ENCODE measurements around the gene FKBP2.
A peak's percentile ranks its signal among the peaks of the same experiment; 100 is the strongest.

Gene FKBP2

GRCh38 chr11:64240435-64241240, at the start of gene FKBP2:
FKBP2 (plus strand) TSS chr11:64241095; CDS start chr11:64242388, 1,293 bp downstream.
- DNase-seq (ENCODE audit: low spot score), result peak; percentile 99

GRCh38 chr11:64192434-64192833, 48.5 kb upstream of the FKBP2 start:
- DNase-seq (ENCODE audit: low spot score), result no peak

- no peak for DNase-seq (ENCODE audit: low spot score)
Observed at GRCh38 chr11:64196626-64197025, 44.3 kb upstream of the FKBP2 start.

- DNase-seq (ENCODE audit: low spot score), result no peak
Observed at GRCh38 chr11:64198511-64198910, 42.4 kb upstream of the FKBP2 start.

GRCh38 chr11:64201543-64201942, 39.4 kb upstream of the FKBP2 start:
- DNase-seq (ENCODE audit: low spot score), result no peak

GRCh38 chr11:64202992-64203391, 37.9 kb upstream of the FKBP2 start:
- DNase-seq (ENCODE audit: low spot score), result no peak

- DNase-seq (ENCODE audit: low spot score), result no peak
Observed at GRCh38 chr11:64203421-64204079, 37.3 kb upstream of the FKBP2 start.

- no peak for DNase-seq (ENCODE audit: low spot score)
Observed at GRCh38 chr11:64204080-64204440, 36.8 kb upstream of the FKBP2 start.

- no peak for DNase-seq (ENCODE audit: low spot score)
Observed at GRCh38 chr11:64204464-64204989, 36.4 kb upstream of the FKBP2 start.

GRCh38 chr11:64206457-64207255, 34.2 kb upstream of the FKBP2 start, which contains the start of gene FERMT3:
FERMT3 (plus strand) TSS chr11:64206721; CDS start chr11:64207365, 644 bp downstream.
- DNase-seq (ENCODE audit: low spot score), result no peak

- no peak for DNase-seq (ENCODE audit: low spot score)
Observed at GRCh38 chr11:64207256-64208085, 33.4 kb upstream of the FKBP2 start.

GRCh38 chr11:64208086-64208795, 32.7 kb upstream of the FKBP2 start:
- DNase-seq (ENCODE audit: low spot score), result no peak

GRCh38 chr11:64208796-64209562, 31.9 kb upstream of the FKBP2 start:
- no peak for DNase-seq (ENCODE audit: low spot score)

- no peak for DNase-seq (ENCODE audit: low spot score)
Observed at GRCh38 chr11:64209563-64209843, 31.4 kb upstream of the FKBP2 start.

GRCh38 chr11:64210301-64211020, 30.4 kb upstream of the FKBP2 start:
- no peak for DNase-seq (ENCODE audit: low spot score)

GRCh38 chr11:64211181-64211872, 29.6 kb upstream of the FKBP2 start:
- DNase-seq (ENCODE audit: low spot score), result no peak

GRCh38 chr11:64216879-64217278, 24.0 kb upstream of the FKBP2 start:
- DNase-seq (ENCODE audit: low spot score), result no peak

- DNase-seq (ENCODE audit: low spot score), result no peak
Observed at GRCh38 chr11:64218628-64219353, 22.1 kb upstream of the FKBP2 start.

Data from left forelimb (tissue), 1 donor.